SK-N-SH treated with all-trans-retinoic acid at 6 μM for 48 hours (cell line): ENCODE data around the gene PPM1B.
A peak's percentile ranks its signal among the peaks of the same experiment; 100 is the strongest.

Source experiments
- ATAC-seq: fragments of 200-7000 bp; cut with Tn5 transposase; 3 replicates; pipeline ENCODE4 v1.9.1; 2020; ENCODE audit warnings: mild to moderate bottlenecking, moderate library complexity
- ARNTL ChIP-seq: fragments of 450-650 bp; formaldehyde crosslinking; IDR thresholded peaks from 2 replicates; pipeline ENCODE4 v1.5.0; 2020; ENCODE audit warnings: low read depth, mild to moderate bottlenecking, moderate library complexity, borderline replicate concordance
- BACH2 ChIP-seq: fragments of 250-450 bp; sonication (Bioruptor Pico); IDR thresholded peaks from 2 replicates; pipeline ENCODE4 v1.9.0; 2021; ENCODE audit warnings: mild to moderate bottlenecking, borderline replicate concordance
- CSDC2 ChIP-seq: fragments of 250-450 bp; sonication (Bioruptor Pico); IDR thresholded peaks from 2 replicates; pipeline ENCODE4 v1.5.0; 2020; ENCODE audit warnings: mild to moderate bottlenecking, moderate library complexity
- ESRRG ChIP-seq: fragments of 250-450 bp; sonication (Bioruptor Pico); IDR thresholded peaks from 2 replicates; pipeline ENCODE4 v1.6.1; 2021; ENCODE audit warnings: mild to moderate bottlenecking
- GLIS3 ChIP-seq: fragments of 250-450 bp; sonication (Bioruptor Pico); IDR thresholded peaks from 2 replicates; pipeline ENCODE4 v1.5.0; 2020; ENCODE audit warnings: mild to moderate bottlenecking, moderate library complexity
- ISL1 ChIP-seq: fragments of 250-450 bp; sonication (Bioruptor Pico); IDR thresholded peaks from 2 replicates; pipeline ENCODE4 v2.1.2; 2022; ENCODE audit warnings: mild to moderate bottlenecking, moderate library complexity
- OSR1 ChIP-seq: fragments of 250-450 bp; sonication (Bioruptor Pico); IDR thresholded peaks from 2 replicates; pipeline ENCODE4 v1.8.0; 2022; ENCODE audit warnings: moderate library complexity, mild to moderate bottlenecking, inconsistent platforms
- PPARA ChIP-seq: fragments of 250-450 bp; sonication (Bioruptor Pico); IDR thresholded peaks from 2 replicates; pipeline ENCODE4 v1.5.0; 2020; ENCODE audit warnings: mild to moderate bottlenecking, borderline replicate concordance
- RARB ChIP-seq: fragments of 250-450 bp; sonication (Bioruptor Pico); IDR thresholded peaks from 2 replicates; pipeline ENCODE4 v1.8.0; 2021; ENCODE audit warnings: mild to moderate bottlenecking, moderate library complexity
- SNAI2 ChIP-seq: fragments of 250-450 bp; sonication (Bioruptor Pico); IDR thresholded peaks from 2 replicates; pipeline ENCODE4 v1.5.0; 2020; ENCODE audit warnings: mild to moderate bottlenecking, moderate library complexity
- TCF4 ChIP-seq: fragments of 250-450 bp; sonication (Bioruptor Pico); IDR thresholded peaks from 2 replicates; pipeline ENCODE4 v1.8.0; 2021; ENCODE audit warnings: mild to moderate bottlenecking, moderate library complexity, borderline replicate concordance
- ZC3H10 ChIP-seq: fragments of 250-450 bp; sonication (Bioruptor Pico); IDR thresholded peaks from 2 replicates; pipeline ENCODE4 v1.5.1; 2021; ENCODE audit warnings: mild to moderate bottlenecking, moderate library complexity
- ZFP3 ChIP-seq: fragments of 250-450 bp; sonication (Bioruptor Pico); IDR thresholded peaks from 2 replicates; pipeline ENCODE4 v1.5.0; 2020; ENCODE audit warnings: mild to moderate bottlenecking, moderate library complexity
- ZFP30 ChIP-seq: fragments of 450-650 bp; formaldehyde crosslinking; IDR thresholded peaks from 2 replicates; pipeline ENCODE4 v1.5.0; 2022; ENCODE audit warnings: mild to moderate bottlenecking, moderate library complexity
- ZNF565 ChIP-seq: fragments of 450-650 bp; formaldehyde crosslinking; conservative IDR thresholded peaks from 2 replicates; pipeline ENCODE4 v1.5.0; 2020; ENCODE audit warnings: low read depth, mild to moderate bottlenecking, moderate library complexity
- ZNF70 ChIP-seq: fragments of 450-650 bp; formaldehyde crosslinking; IDR thresholded peaks from 2 replicates; pipeline ENCODE4 v1.5.0; 2020; ENCODE audit warnings: mild to moderate bottlenecking, moderate library complexity
- ZNF8 ChIP-seq: fragments of 450-650 bp; formaldehyde crosslinking; IDR thresholded peaks from 2 replicates; pipeline ENCODE4 v1.5.0; 2020; ENCODE audit warnings: mild to moderate bottlenecking, moderate library complexity
- TF ChIP-seq, protein P1 (sequence below): fragments of 250-450 bp; sonication (Bioruptor Pico); IDR thresholded peaks from 2 replicates; pipeline ENCODE4 v1.5.1; 2020; ENCODE audit warnings: low read depth, mild to moderate bottlenecking, moderate library complexity
- TF ChIP-seq, protein P2 (sequence below): fragments of 250-450 bp; sonication (Bioruptor Pico); IDR thresholded peaks from 2 replicates; pipeline ENCODE4 v1.5.0; 2020; ENCODE audit warnings: mild to moderate bottlenecking, moderate library complexity
- TF ChIP-seq, protein P3 (sequence below): fragments of 250-450 bp; sonication (Bioruptor Pico); IDR thresholded peaks from 2 replicates; pipeline ENCODE4 v1.8.0; 2021; ENCODE audit warnings: low read depth, mild to moderate bottlenecking, moderate library complexity, borderline replicate concordance
- TF ChIP-seq, protein P4 (sequence below): fragments of 250-450 bp; sonication (Bioruptor Pico); IDR thresholded peaks from 2 replicates; pipeline ENCODE4 v1.5.1; 2021; ENCODE audit warnings: mild to moderate bottlenecking, moderate library complexity

Gene PPM1B

DNA sequence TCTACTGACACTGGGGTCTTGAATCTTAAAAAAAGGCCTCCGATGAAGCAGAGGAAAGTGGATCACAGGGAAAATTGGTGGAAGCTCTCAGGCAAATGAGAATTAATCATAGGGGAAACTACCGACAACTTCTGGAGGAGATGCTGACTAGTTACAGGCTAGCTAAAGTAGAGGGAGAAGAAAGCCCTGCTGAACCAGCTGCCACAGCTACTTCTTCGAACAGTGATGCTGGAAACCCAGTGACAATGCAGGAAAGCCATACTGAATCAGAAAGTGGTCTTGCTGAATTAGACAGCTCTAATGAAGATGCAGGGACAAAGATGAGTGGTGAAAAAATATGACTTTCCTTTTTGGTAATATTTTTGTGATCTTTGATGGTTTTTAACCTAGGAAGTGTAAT is 61.7 kb downstream of the PPM1B start:
- no peak for ATAC-seq
- TF ChIP-seq ZFP3 (CRISPR knock-in tag) (no peak), TCF4 (no peak), SNAI2 (CRISPR knock-in tag) (no peak), ZC3H10 (CRISPR knock-in tag) (no peak), ARNTL (CRISPR knock-in tag) (no peak), ZNF70 (CRISPR knock-in tag) (no peak), CSDC2 (CRISPR knock-in tag) (no peak), ESRRG (CRISPR knock-in tag) (no peak)
- TF ChIP-seq, protein P1, sequence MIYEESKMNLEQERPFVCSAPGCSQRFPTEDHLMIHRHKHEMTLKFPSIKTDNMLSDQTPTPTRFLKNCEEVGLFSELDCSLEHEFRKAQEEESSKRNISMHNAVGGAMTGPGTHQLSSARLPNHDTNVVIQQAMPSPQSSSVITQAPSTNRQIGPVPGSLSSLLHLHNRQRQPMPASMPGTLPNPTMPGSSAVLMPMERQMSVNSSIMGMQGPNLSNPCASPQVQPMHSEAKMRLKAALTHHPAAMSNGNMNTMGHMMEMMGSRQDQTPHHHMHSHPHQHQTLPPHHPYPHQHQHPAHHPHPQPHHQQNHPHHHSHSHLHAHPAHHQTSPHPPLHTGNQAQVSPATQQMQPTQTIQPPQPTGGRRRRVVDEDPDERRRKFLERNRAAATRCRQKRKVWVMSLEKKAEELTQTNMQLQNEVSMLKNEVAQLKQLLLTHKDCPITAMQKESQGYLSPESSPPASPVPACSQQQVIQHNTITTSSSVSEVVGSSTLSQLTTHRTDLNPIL, result no peak
- TF ChIP-seq, protein P2, sequence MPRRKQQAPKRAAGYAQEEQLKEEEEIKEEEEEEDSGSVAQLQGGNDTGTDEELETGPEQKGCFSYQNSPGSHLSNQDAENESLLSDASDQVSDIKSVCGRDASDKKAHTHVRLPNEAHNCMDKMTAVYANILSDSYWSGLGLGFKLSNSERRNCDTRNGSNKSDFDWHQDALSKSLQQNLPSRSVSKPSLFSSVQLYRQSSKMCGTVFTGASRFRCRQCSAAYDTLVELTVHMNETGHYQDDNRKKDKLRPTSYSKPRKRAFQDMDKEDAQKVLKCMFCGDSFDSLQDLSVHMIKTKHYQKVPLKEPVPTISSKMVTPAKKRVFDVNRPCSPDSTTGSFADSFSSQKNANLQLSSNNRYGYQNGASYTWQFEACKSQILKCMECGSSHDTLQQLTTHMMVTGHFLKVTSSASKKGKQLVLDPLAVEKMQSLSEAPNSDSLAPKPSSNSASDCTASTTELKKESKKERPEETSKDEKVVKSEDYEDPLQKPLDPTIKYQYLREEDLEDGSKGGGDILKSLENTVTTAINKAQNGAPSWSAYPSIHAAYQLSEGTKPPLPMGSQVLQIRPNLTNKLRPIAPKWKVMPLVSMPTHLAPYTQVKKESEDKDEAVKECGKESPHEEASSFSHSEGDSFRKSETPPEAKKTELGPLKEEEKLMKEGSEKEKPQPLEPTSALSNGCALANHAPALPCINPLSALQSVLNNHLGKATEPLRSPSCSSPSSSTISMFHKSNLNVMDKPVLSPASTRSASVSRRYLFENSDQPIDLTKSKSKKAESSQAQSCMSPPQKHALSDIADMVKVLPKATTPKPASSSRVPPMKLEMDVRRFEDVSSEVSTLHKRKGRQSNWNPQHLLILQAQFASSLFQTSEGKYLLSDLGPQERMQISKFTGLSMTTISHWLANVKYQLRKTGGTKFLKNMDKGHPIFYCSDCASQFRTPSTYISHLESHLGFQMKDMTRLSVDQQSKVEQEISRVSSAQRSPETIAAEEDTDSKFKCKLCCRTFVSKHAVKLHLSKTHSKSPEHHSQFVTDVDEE (CRISPR knock-in tag), result no peak
- TF ChIP-seq, protein P3, sequence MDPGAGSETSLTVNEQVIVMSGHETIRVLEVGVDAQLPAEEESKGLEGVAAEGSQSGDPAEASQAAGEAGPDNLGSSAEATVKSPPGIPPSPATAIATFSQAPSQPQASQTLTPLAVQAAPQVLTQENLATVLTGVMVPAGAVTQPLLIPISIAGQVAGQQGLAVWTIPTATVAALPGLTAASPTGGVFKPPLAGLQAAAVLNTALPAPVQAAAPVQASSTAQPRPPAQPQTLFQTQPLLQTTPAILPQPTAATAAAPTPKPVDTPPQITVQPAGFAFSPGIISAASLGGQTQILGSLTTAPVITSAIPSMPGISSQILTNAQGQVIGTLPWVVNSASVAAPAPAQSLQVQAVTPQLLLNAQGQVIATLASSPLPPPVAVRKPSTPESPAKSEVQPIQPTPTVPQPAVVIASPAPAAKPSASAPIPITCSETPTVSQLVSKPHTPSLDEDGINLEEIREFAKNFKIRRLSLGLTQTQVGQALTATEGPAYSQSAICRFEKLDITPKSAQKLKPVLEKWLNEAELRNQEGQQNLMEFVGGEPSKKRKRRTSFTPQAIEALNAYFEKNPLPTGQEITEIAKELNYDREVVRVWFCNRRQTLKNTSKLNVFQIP (CRISPR knock-in tag), result no peak
- TF ChIP-seq, protein P4, sequence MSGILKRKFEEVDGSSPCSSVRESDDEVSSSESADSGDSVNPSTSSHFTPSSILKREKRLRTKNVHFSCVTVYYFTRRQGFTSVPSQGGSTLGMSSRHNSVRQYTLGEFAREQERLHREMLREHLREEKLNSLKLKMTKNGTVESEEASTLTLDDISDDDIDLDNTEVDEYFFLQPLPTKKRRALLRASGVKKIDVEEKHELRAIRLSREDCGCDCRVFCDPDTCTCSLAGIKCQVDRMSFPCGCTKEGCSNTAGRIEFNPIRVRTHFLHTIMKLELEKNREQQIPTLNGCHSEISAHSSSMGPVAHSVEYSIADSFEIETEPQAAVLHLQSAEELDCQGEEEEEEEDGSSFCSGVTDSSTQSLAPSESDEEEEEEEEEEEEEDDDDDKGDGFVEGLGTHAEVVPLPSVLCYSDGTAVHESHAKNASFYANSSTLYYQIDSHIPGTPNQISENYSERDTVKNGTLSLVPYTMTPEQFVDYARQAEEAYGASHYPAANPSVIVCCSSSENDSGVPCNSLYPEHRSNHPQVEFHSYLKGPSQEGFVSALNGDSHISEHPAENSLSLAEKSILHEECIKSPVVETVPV (CRISPR knock-in tag), result no peak

DNA sequence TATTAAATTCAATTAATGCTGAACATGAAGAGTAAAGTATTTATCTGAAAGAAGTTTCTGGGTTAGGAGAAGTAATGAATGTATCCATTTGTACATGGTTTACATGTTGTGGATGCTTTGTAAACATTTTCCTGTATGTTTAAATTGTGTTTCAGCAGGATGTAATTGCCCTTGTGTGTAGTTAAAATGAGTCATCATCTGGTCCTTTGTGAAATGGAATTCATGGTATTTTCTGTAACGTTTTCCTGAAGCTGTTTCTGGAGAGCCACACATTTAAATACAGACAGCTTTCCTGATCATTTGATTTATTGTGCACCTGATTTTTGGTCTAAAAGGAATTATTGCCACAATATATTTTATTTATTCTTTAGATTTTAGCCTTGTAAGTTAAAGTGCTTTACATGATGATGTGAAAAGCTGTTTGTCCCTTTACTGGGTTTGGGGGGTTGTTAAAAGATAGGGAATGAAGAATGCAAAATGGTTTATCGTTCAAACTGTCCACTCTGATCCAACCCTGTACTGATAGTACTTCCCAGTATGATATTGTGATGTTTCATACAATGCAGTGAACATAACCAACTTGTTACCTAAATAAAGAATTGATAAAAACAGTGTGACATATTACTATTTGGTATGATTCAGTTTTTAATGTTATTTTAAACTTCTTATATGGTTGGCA is 64.9 kb downstream of the PPM1B start:
- TF ChIP-seq SNAI2 (CRISPR knock-in tag), result peak; percentile 92
- TF ChIP-seq, protein P4 (CRISPR knock-in tag), result 0 out of 2 replicates have a peak, but pooled peaks have one; percentile 6
- no peak for TF ChIP-seq ZNF70 (CRISPR knock-in tag)
- TF ChIP-seq ZNF8 (CRISPR knock-in tag), result no peak
- no peak for TF ChIP-seq RARB
- TF ChIP-seq BACH2 (CRISPR knock-in tag), result no peak
- no peak for TF ChIP-seq GLIS3 (CRISPR knock-in tag)
- TF ChIP-seq ZC3H10 (CRISPR knock-in tag), result no peak
- no peak for TF ChIP-seq ESRRG (CRISPR knock-in tag)
- no peak for TF ChIP-seq CSDC2 (CRISPR knock-in tag)
- TF ChIP-seq ISL1 (CRISPR knock-in tag), result peak; percentile 78
- TF ChIP-seq PPARA (CRISPR knock-in tag), result no peak
- no peak for TF ChIP-seq ZFP3 (CRISPR knock-in tag)
- TF ChIP-seq OSR1 (CRISPR knock-in tag), result no peak
- peak; percentile 87 for ATAC-seq

DNA sequence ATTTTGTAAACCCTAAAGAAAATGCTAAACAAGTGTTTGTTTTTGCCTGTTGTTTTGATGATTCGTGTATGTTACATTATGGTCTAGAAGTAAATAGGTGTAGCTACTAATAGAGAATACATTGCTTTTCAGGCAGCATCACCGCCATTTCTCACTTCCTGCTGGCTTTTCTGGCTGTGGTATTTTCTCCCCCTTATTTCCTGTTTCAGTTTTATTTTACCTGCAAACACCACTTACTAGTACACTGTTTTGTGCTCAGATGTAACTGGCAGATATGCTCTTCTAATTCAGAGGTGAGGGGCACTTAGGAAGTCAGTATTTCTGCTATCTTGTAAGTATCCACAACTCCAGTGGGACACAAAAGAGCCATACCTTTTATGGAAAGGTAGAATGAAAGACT is 68.5 kb downstream of the PPM1B start:
- ATAC-seq, result no peak
- no peak for TF ChIP-seq ZNF565
- no peak for TF ChIP-seq ZFP30 (CRISPR knock-in tag)
- no peak for TF ChIP-seq RARB
- TF ChIP-seq SNAI2 (CRISPR knock-in tag), result no peak
- no peak for TF ChIP-seq ZC3H10 (CRISPR knock-in tag)
- no peak for TF ChIP-seq TCF4
- no peak for TF ChIP-seq ESRRG (CRISPR knock-in tag)
- no peak for TF ChIP-seq ISL1 (CRISPR knock-in tag)
- no peak for TF ChIP-seq ZFP3 (CRISPR knock-in tag)
- TF ChIP-seq BACH2 (CRISPR knock-in tag), result no peak
- TF ChIP-seq, protein P1, result no peak
- TF ChIP-seq, protein P2 (CRISPR knock-in tag), result no peak
- TF ChIP-seq CSDC2 (CRISPR knock-in tag), result no peak
- no peak for TF ChIP-seq ZNF8 (CRISPR knock-in tag)
